NCI-H1436 (cell line): ENCODE measurements around the gene CDC45.

Experiments used
- DNase-seq: peaks from one replicate; lab custom pipeline; 2025; lab: John Stamatoyannopoulos, UW

CDC45 gene

DNA sequence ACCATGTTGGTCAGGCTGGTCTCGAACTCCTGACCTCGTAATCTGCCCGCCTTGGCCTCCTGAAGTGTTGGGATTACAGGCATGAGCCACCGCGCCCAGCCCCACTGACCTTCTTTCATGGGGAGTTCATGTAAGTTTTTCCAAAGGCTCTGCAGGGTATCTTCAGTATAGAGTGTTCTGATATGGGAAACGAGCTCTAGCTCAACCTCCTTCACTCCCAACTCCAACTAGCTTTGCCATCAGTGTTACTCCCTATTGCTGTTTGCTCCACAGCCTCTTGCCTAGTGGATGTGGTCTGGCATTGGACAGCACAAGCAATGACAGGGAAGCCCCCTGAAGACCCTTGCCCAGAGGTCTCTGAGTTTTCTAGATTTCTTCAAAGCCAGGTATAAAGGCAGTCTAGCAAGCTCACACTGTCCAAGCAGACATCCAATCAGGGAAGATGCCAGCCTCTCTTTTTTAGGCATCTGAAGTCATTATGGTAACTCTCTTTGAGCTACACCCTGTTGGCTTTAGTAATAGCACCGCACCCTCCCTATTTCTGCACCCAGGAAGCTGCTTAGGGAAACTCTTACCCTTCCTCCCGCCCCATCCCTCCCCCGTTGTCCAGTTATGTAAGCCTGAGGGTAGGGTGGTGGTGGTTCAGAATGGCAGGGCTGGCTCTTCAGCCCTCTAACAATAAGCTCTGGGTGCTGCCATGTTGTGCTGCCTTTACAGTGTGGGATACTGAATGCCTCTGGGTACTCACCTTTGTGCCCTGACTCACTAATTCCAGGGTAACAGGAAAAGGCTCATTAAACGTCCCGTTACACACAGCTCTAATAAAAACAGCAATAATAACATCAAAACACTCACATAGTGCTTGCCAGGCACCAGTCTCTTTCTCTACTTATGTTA, 85.9 kb downstream of the CDC45 start:
- DNase-seq, result no peak

DNA sequence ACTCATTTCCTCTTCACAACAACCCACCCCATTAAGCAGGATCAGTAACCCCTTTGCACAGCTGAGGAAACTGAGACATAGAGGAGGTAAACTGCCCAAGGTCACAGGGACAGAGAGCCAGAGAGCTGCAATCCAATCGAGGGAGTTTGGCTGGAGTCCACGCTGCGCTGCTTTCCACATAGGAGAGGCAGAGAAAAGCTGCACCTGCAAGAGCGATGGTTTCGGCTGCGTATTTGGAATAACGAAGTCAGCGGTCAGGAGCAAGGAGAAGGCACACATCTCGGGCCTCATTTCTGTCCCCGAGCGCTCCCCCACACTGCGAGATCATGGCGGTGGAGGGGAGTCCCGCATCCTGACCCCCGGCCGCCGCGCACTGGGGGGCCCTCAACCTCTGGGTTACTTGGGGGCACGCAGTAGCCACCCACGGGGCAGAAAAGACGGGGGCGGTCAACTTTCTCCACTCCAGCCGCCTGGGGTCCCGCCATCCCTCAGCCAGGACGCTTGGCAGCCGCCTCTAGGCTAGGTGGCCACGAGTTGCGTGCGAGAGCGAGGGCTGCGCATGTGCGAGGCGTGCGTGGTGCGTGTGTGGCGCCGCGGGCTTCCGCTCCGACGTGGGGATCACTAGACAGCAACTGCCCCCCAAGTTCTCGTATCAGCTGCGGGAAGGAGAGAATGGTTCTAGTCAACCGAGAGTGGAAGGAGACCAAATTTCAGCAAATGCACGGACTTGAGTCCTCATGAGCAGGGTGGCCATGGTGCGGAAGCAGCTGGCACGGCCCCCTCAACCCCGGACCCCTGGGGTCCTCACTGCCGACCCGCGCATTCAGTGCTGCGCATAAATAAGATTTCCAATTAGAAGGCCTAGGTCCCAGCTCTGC, 86.8 kb downstream of the CDC45 start:
- no peak for DNase-seq

DNA sequence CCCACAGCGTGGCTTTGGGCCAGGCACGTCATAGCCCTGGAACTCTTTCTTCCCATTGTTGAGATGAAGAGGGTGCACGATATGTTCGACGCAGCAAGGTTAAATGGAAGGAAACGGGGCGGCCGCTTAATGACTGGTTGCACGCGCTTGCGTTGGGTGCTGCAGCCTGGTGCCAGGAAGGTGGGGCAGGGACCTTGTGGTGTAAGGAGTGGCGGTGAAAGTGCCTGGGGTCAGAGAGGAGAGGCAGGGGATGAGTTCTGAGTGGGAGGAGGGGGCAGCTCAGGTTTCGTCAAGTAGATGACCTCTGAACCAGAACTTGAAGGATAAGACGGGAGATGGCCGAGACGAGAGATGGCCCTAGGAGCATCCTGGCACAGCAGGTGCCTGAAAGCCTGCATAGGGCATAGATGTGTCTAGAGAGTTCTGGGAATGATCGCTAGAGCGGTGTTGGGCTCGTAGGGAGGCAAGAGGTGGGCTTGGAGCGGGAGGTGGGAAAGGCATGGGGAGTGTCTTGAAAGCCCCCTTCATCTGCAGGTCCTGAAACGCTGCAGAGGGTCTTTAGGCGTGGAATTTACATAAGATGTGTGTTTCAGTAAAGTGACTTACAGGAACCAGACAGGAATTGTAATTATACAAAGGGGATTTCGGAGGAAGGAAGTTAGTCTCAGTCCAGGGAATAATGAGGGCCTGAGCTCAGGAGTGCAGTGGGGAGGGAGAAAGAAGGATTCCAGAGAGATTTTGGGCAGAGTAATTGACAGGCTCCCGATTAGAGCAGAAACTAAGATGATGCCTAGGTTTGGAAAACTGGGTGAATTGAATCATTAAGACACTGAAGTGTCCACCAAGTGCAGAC, 87.7 kb downstream of the CDC45 start:
- DNase-seq, result no peak

DNA sequence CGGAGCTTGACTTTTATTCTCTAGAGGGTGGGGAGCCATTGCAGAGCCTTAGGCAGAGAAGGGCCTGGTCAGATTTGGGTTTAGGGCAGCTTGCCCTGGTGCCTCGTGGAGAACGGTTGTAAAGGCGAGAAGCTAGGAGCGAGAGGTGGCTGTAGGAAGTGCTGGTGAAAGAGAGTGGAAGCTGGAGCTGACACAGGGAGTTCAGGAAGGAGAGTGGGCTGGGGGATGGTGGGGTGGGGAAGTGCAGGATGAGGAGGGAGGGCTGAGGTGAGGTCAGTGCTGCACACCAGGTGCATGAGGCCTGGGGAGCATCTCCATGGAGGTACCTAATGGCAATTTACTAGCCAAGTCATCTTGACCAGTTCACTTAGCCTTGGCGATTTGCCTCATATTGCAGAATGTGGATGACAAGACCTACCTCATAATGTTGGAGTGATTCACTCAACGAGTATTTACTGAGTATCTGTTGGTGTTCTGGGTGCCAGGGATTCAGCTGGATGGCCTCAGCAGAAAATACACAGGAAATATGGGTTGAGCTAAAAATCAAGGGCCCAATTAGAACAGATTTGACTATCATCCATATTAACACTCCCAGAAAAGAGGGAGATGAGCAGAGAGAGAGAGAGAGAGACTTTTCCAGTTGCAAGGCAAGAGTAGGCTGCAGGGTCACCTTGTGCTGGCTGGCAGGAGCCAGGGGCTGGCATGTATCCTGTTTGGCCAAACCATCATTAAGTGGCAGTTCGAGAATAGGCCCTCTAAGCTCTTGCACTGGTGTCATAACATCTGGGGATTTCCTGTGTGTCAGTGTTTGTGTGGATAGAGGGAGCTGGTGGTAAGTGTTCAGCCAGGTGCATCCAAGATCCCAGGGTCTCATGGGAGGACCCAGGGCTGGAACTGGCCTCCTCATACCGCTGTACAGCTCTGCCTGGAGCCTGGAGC, 88.9 kb downstream of the CDC45 start:
- DNase-seq, result no peak

DNA sequence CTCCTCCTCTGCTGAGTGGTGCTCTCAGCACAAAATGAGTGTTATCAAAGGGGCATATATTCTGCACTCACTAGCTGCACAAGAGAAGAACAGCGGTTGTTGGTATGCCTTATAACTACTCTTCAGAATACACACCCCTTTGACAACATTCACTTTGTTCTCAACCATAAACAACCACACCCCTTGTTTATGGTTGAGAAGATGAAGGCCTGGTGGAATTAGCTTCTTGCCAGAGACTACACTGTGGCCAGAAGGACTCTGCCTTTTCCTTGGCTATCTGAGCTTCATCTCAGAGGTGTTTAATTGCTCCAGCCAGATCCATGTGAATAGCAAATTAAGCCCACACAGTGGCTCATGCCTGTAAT, 89.5 kb downstream of the CDC45 start:
- no peak for DNase-seq

DNA sequence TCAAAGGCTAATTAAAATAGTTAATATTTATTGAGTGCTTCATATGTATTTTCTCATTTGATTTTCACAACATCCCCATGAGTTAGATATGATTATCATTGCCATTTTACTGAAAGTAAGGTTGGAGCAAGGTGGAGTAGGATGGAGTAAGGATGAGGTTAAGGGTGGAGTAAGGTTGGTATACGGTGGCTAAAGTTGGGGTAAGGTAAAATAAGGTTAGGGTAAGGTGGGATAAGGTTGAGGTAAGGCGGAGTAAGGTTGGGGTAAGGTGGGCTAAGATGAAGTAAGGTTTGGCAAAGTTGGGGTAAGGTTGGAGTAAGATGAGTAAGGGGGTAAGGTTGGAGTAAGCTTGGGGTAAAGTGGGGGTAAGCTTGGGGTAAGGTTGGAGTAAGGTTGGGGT, 90.3 kb downstream of the CDC45 start:
- DNase-seq, result no peak
